Measurements from ENCODE around the gene AGPS.
"Not testable (repeated sequence)": the region's sequence is repeated elsewhere in the genome, so short reads cannot be mapped to it uniquely, and the experiment has no call there.

The AGPS gene

GRCh38 chr2:177362499-177362898, 30.1 kb upstream of the AGPS start:
- Histone ChIP-seq H3K4me1 (ENCODE audit: control insufficient read depth, low read length) (no peaks in the 10 kb centered on the region), H3K27ac (ENCODE audit: low read depth, low read length) (no peak overlapping the region)

DNA sequence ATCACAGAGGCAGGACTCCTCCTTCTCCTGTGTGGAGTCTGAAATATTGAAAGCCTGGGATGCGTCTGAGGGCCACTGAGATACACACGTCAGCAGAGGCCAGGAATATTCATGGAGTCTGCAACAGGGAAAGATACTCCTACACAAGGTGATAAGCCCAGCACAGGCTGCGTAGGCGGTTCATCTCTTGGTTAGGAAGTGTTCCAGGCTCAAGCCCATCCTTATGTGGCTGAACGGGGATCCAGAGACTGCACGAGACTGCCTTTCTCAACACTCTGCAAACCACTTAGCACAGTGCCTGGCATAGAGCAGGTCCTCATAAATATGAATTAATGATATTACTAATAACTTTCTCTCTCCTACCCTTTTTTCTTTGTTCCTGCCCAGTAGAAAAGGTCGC, 29.2 kb upstream of the AGPS start:
- Histone ChIP-seq H3K9me2 (replicated peaks; ENCODE audit: control insufficient read depth, low read length) (no peaks in the 10 kb centered on the region), H3K9me3 (ENCODE audit: control insufficient read depth, insufficient read depth, low read length) (no peaks in the 10 kb centered on the region), H3K4me3 (ENCODE audit: low read length) (no peak overlapping the region), H3K36me3 (ENCODE audit: control insufficient read depth, low read length) (no peaks in the 10 kb centered on the region), H3F3A (ENCODE audit: control insufficient read depth, insufficient read depth) (no peaks in the 10 kb centered on the region), H3K27ac (ENCODE audit: low read depth, low read length) (no peak overlapping the region), H3K79me2 (ENCODE audit: control insufficient read depth, low read length) (no peaks in the 10 kb centered on the region), H4K20me1 (ENCODE audit: control insufficient read depth, insufficient read depth, low read depth, low read length) (no peaks in the 10 kb centered on the region), H3K4me2 (ENCODE audit: low read length) (no peak overlapping the region), H3K4me1 (ENCODE audit: control insufficient read depth, low read length) (no peaks in the 10 kb centered on the region), H3K27me3 (ENCODE audit: control insufficient read depth, low read length) (peaks cover under 1% of the 10 kb centered on the region; the same call in 1 of the 2 replicates)
- TF ChIP-seq EZH2phosphoT487 (IDR thresholded peaks at IDR 0.05; ENCODE audit: borderline replicate concordance, low read length) = no peak
- no peak for TF ChIP-seq CTCF (IDR thresholded peaks at IDR 0.05; ENCODE audit: low read depth, low read length, poor library complexity, severe bottlenecking)

More at GRCh38 chr2:177362499-177362898, 30.1 kb upstream of the AGPS start:
- H3K4me3 ChIP-seq (ENCODE audit: low read length) = no peak overlapping the region
- H3K4me2 ChIP-seq (ENCODE audit: low read length) = no peak overlapping the region
- no peaks in the 10 kb centered on the region for H3K9me2 ChIP-seq (replicated peaks; ENCODE audit: control insufficient read depth, low read length)
- H3F3A ChIP-seq (ENCODE audit: control insufficient read depth, insufficient read depth) = no peaks in the 10 kb centered on the region
- peaks cover 7% of the 10 kb centered on the region; the same call in 1 of the 2 replicates for H3K27me3 ChIP-seq (ENCODE audit: control insufficient read depth, low read length)
- no peaks in the 10 kb centered on the region for H3K9me3 ChIP-seq (ENCODE audit: control insufficient read depth, insufficient read depth, low read length)
- H4K20me1 ChIP-seq (ENCODE audit: control insufficient read depth, insufficient read depth, low read depth, low read length) = no peaks in the 10 kb centered on the region
- no peaks in the 10 kb centered on the region for H3K36me3 ChIP-seq (ENCODE audit: control insufficient read depth, low read length)
- H3K79me2 ChIP-seq (ENCODE audit: control insufficient read depth, low read length) = no peaks in the 10 kb centered on the region
- TF ChIP-seq EZH2phosphoT487 (IDR thresholded peaks at IDR 0.05; ENCODE audit: borderline replicate concordance, low read length) (no peak), CTCF (IDR thresholded peaks at IDR 0.05; ENCODE audit: low read depth, low read length, poor library complexity, severe bottlenecking) (no peak)

- not testable (repeated sequence) for H3K9me2 ChIP-seq (replicated peaks; ENCODE audit: control insufficient read depth, low read length); H4K20me1 ChIP-seq (ENCODE audit: control insufficient read depth, insufficient read depth, low read depth, low read length); H3K4me1 ChIP-seq (ENCODE audit: control insufficient read depth, low read length); H3K79me2 ChIP-seq (ENCODE audit: control insufficient read depth, low read length); H3K36me3 ChIP-seq (ENCODE audit: control insufficient read depth, low read length); H3K27me3 ChIP-seq (ENCODE audit: control insufficient read depth, low read length); H3K27ac ChIP-seq (ENCODE audit: low read depth, low read length); H3K9me3 ChIP-seq (ENCODE audit: control insufficient read depth, insufficient read depth, low read length); H3K4me2 ChIP-seq (ENCODE audit: low read length); H3K4me3 ChIP-seq (ENCODE audit: low read length); H3F3A ChIP-seq (ENCODE audit: control insufficient read depth, insufficient read depth)
Observed at GRCh38 chr2:177365764-177366163, 26.8 kb upstream of the AGPS start.

DNA sequence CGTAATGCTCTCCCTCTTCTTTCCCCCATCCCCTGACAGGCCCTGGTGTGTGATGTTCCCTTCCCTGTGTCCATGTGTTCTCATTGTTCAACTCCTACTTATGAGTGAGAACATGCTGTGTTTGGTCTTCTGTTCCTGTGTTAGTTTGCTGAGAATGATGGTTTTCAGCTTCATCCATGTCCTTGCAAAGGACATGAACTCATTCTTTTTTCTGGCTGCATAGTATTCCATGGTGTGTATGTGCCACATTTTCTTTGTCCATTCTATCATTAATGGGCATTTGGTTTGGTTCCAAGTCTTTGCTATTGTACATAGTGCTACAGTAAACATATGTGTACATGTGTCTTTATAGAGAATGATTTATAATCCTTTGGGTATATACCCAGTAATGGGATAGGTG, 24.6 kb upstream of the AGPS start:
- not testable (repeated sequence) for H3K4me1 ChIP-seq (ENCODE audit: control insufficient read depth, low read length); H3K27me3 ChIP-seq (ENCODE audit: control insufficient read depth, low read length); H3F3A ChIP-seq (ENCODE audit: control insufficient read depth, insufficient read depth); H3K4me3 ChIP-seq (ENCODE audit: low read length); H3K9me3 ChIP-seq (ENCODE audit: control insufficient read depth, insufficient read depth, low read length); H3K27ac ChIP-seq (ENCODE audit: low read depth, low read length); H3K79me2 ChIP-seq (ENCODE audit: control insufficient read depth, low read length); H3K4me2 ChIP-seq (ENCODE audit: low read length); H3K9me2 ChIP-seq (replicated peaks; ENCODE audit: control insufficient read depth, low read length); H4K20me1 ChIP-seq (ENCODE audit: control insufficient read depth, insufficient read depth, low read depth, low read length); H3K36me3 ChIP-seq (ENCODE audit: control insufficient read depth, low read length)
